H1 (cell line): ENCODE measurements around the gene MBNL1. TPM values are rescaled to one million over a fixed set of nuclear protein-coding genes. Genes with fewer than 3 reads are reported as not detected.

Experiments
- CTCF ChIA-PET: fragments of 300-600 bp; sonication (Branson Sonifier 250); formaldehyde crosslinking; loops from one replicate; lab custom pipeline; 2021; ENCODE audit not compliant: partially characterized antibody; lab: Charles Lee
- POLR2A ChIA-PET: fragments of 300-600 bp; sonication (Branson Sonifier 250); formaldehyde crosslinking; loops from one replicate; lab custom pipeline; 2021; ENCODE audit warnings: inconsistent platforms; ENCODE audit not compliant: partially characterized antibody; lab: Charles Lee
- DNase-seq, 2 experiments: peaks; one replicate each; pipeline versions ENCODE4 v3.0.0 to v3.0.0-alpha.2; 2010 to 2022; ENCODE audit warnings: low spot score in 2 of 2, low read depth in 1 of 2, mixed read lengths in 1 of 2
- FAIRE-seq: peaks from 2 replicates; lab custom pipeline; 2011; peaks lifted over from hg19 to GRCh38; lab: Jason Lieb, UNC
- H2AFZ ChIP-seq: 2 replicates; pipeline ENCODE4 v1.8.1; 2012; ENCODE audit warnings: low read length, inconsistent platforms
- H2AK5ac ChIP-seq: 2 replicates; pipeline ENCODE4 v1.6.1; 2013; ENCODE audit warnings: low read depth, low read length
- H2BK120ac ChIP-seq: replicated peaks from 2 replicates; pipeline ENCODE3; 2013; ENCODE audit warnings: low read depth, low read length, inconsistent platforms
- H2BK12ac ChIP-seq: 2 replicates; pipeline ENCODE4 v1.6.1; 2013; ENCODE audit warnings: low read depth, low read length
- H2BK15ac ChIP-seq: 2 replicates; pipeline ENCODE4 v1.6.1; 2013; ENCODE audit warnings: low read length
- H2BK20ac ChIP-seq: 2 replicates; pipeline ENCODE4 v1.6.1; 2013; ENCODE audit warnings: low read length
- H2BK5ac ChIP-seq: 2 replicates; pipeline ENCODE4 v1.6.1; 2013; ENCODE audit warnings: low read depth, low read length
- H3K14ac ChIP-seq: 2 replicates; pipeline ENCODE4 v1.6.1; 2013; ENCODE audit warnings: inconsistent platforms; ENCODE audit not compliant: insufficient read length
- H3K18ac ChIP-seq: 2 replicates; pipeline ENCODE4 v1.6.1; 2013; ENCODE audit warnings: low read length; ENCODE audit errors: extremely low read depth
- H3K23ac ChIP-seq: 2 replicates; pipeline ENCODE4 v1.6.1; 2013; ENCODE audit warnings: inconsistent platforms; ENCODE audit not compliant: insufficient read length
- H3K23me2 ChIP-seq: 2 replicates; pipeline ENCODE4 v1.6.1; 2013; ENCODE audit warnings: low read depth, low read length
- H3K27ac ChIP-seq: 2 replicates; pipeline ENCODE4 v1.6.1; 2011; ENCODE audit warnings: low read depth, low read length, inconsistent platforms
- H3K27me3 ChIP-seq, 4 experiments: replicated peaks in 1 of 4; 1 replicate in 1 of 4; 2 replicates in 3 of 4; pipeline versions ENCODE4 v1.6.1 to v1.8.1; 2011 to 2013; ENCODE audit warnings: low read length in 3 of 4, mild to moderate bottlenecking in 3 of 4, inconsistent platforms in 2 of 4, mixed read lengths in 2 of 4, moderate library complexity in 1 of 4; ENCODE audit not compliant: control insufficient read depth in 3 of 4, insufficient read depth in 3 of 4; ENCODE audit errors: extremely low read depth in 1 of 4
- H3K36me3 ChIP-seq, 4 experiments: 2 replicates each; pipeline versions ENCODE4 v1.6.1 to v1.8.1; 2011 to 2013; ENCODE audit warnings: mild to moderate bottlenecking in 4 of 4, low read length in 3 of 4, moderate library complexity in 2 of 4, control low read depth in 1 of 4, inconsistent platforms in 1 of 4; ENCODE audit not compliant: insufficient read depth in 4 of 4, control insufficient read depth in 2 of 4
- H3K4ac ChIP-seq: replicated peaks from 2 replicates; pipeline ENCODE3; 2013; ENCODE audit warnings: low read length, low read depth, mixed read lengths, inconsistent platforms; ENCODE audit not compliant: insufficient read length
- H3K4me1 ChIP-seq, 4 experiments: replicated peaks in 1 of 4; 1 replicate in 1 of 4; 2 replicates in 3 of 4; pipeline versions ENCODE4 v1.6.1 to v1.8.1; 2011 to 2013; ENCODE audit warnings: low read length in 3 of 4, inconsistent platforms in 2 of 4, mixed read lengths in 1 of 4; ENCODE audit not compliant: insufficient read depth in 4 of 4, control insufficient read depth in 3 of 4
- H3K4me2 ChIP-seq, 2 experiments: 2 replicates each; pipeline versions ENCODE4 v1.6.1 to v1.8.1; 2011 to 2013; ENCODE audit warnings: low read depth in 2 of 2, low read length in 2 of 2, control low read depth in 1 of 2, inconsistent platforms in 1 of 2, mild to moderate bottlenecking in 1 of 2; ENCODE audit not compliant: insufficient read depth in 1 of 2
- H3K4me3 ChIP-seq, 4 experiments: fragments of 200-600, 300-600 bp in 1 of 4; sonication (generic), shearing (Covaris generic), sonication (Bioruptor Twin) in 1 of 4; 2 replicates each; pipeline versions ENCODE4 v1.5.1 to v1.8.1; 2011 to 2016; ENCODE audit warnings: low read length in 4 of 4, low read depth in 3 of 4, control low read depth in 2 of 4, inconsistent platforms in 2 of 4, mild to moderate bottlenecking in 2 of 4, mixed read lengths in 1 of 4, moderate library complexity in 1 of 4; ENCODE audit not compliant: insufficient read depth in 2 of 4; ENCODE audit errors: extremely low read depth in 1 of 4
- H3K56ac ChIP-seq: replicated peaks from 2 replicates; pipeline ENCODE3; 2013; ENCODE audit warnings: low read depth, mild to moderate bottlenecking, mixed read lengths, low read length, inconsistent platforms; ENCODE audit not compliant: insufficient read length
- H3K79me1 ChIP-seq: 2 replicates; pipeline ENCODE4 v1.6.1; 2013; ENCODE audit warnings: low read depth, low read length, control low read depth
- H3K79me2 ChIP-seq, 2 experiments: 2 replicates each; pipeline versions ENCODE4 v1.6.1 to v1.8.1; 2012 to 2013; ENCODE audit warnings: low read length in 2 of 2, mild to moderate bottlenecking in 2 of 2, inconsistent platforms in 1 of 2; ENCODE audit not compliant: insufficient read depth in 2 of 2, control insufficient read depth in 1 of 2
- H3K9ac ChIP-seq, 4 experiments: replicated peaks in 1 of 4; 1 replicate in 1 of 4; 2 replicates in 3 of 4; pipeline versions ENCODE4 v1.6.1 to v1.8.1; 2011 to 2013; ENCODE audit warnings: low read depth in 3 of 4, low read length in 3 of 4, control low read depth in 2 of 4, mild to moderate bottlenecking in 2 of 4, moderate library complexity in 2 of 4, inconsistent platforms in 1 of 4; ENCODE audit errors: extremely low read depth in 1 of 4
- H3K9me3 ChIP-seq, 2 experiments: 2 replicates each; pipeline versions ENCODE4 v1.6.1 to v1.8.1; 2012 to 2013; ENCODE audit warnings: mild to moderate bottlenecking in 2 of 2, moderate library complexity in 2 of 2, control low read depth in 1 of 2, inconsistent platforms in 1 of 2, low read depth in 1 of 2, low read length in 1 of 2, mixed read lengths in 1 of 2; ENCODE audit not compliant: insufficient read depth in 2 of 2
- H4K20me1 ChIP-seq, 2 experiments: replicated peaks in 1 of 2; 2 replicates each; pipeline versions ENCODE3 to v1.8.1; 2011 to 2013; ENCODE audit warnings: inconsistent platforms in 2 of 2, low read length in 2 of 2, mild to moderate bottlenecking in 1 of 2; ENCODE audit not compliant: insufficient read depth in 2 of 2, control insufficient read depth in 1 of 2
- H4K5ac ChIP-seq: 2 replicates; pipeline ENCODE4 v1.6.1; 2013; ENCODE audit warnings: low read length, low read depth, mixed read lengths, inconsistent platforms; ENCODE audit not compliant: insufficient read length
- H4K8ac ChIP-seq: 2 replicates; pipeline ENCODE4 v1.8.0; 2013; ENCODE audit warnings: mild to moderate bottlenecking, moderate library complexity, low read length, inconsistent platforms; ENCODE audit not compliant: insufficient read depth; ENCODE audit errors: extremely low read depth
- H4K91ac ChIP-seq: replicated peaks from 2 replicates; pipeline ENCODE3; 2013; ENCODE audit warnings: low read length, mixed read lengths, inconsistent platforms; ENCODE audit not compliant: insufficient read length
- HDAC2 ChIP-seq, 2 experiments: fragments of 300-600 bp in 1 of 2; sonication (generic) in 1 of 2; IDR thresholded peaks; 2 replicates each; pipeline ENCODE4 v1.6.1; 2011 to 2012; ENCODE audit warnings: low read depth in 2 of 2, low read length in 2 of 2, mild to moderate bottlenecking in 2 of 2, moderate library complexity in 2 of 2, borderline replicate concordance in 1 of 2, inconsistent platforms in 1 of 2
- KDM4A ChIP-seq: IDR thresholded peaks from one replicate; pipeline ENCODE4 v1.7.1; 2012; ENCODE audit warnings: low read depth, mild to moderate bottlenecking, moderate library complexity, low read length, inconsistent platforms; ENCODE audit not compliant: severe bottlenecking
- USF2 ChIP-seq: IDR thresholded peaks from 2 replicates; pipeline ENCODE4 v1.6.1; 2011; ENCODE audit warnings: low read length, improper control_type of control experiment
- WGBS, 2 experiments: shearing (Covaris generic) in 1 of 2; methylation state at CpG; one replicate each; pipeline versions ENCODE4 v1.1.6 to v1.1.7; 2013 to 2015; ENCODE audit warnings: low lambda C conversion rate in 2 of 2, mixed read lengths in 2 of 2, inconsistent platforms in 1 of 2, low coverage in 1 of 2, missing lambda C conversion rate in 1 of 2; ENCODE audit not compliant: insufficient replicate concordance in 2 of 2, insufficient coverage in 1 of 2, insufficient read length in 1 of 2; ENCODE audit errors: extremely low coverage in 1 of 2, missing lambda C conversion rate in 1 of 2; 5-methylcytosine and 5-hydroxymethylcytosine counted together
- polyA plus RNA-seq, 7 experiments: library from polyadenylated mRNA; depleted of rRNA in 3 of 7; stranded (reverse) in 5 of 7; unstranded in 2 of 7; fragments of >200 nt in 5 of 7; fragments of 200-250 nt in 2 of 7; gene quantifications; 1 replicate in 5 of 7; 2 replicates in 1 of 7; 4 replicates in 1 of 7; pipeline versions ENCODE4 v1.2.1 to v1.2.3, GENCODE V29; 2011 to 2013; ENCODE audit warnings: missing spikeins in 2 of 7, mixed read lengths in 2 of 7
- total RNA-seq: library from RNA; stranded (reverse); fragmentation: NEBNext Ultra II Directional; extraction: Animal tissue kit (Norgen Biotek cat#: 25700); gene quantifications from 2 replicates; pipeline ENCODE4 v1.2.1, GENCODE V29; 2021

Gene MBNL1
- total and polyA plus RNA-seq, 2 of the 8 experiments (the other 6 are each of a cell fraction or from before 2014, with no cell fraction given): 5.0 to 16.4 TPM

GRCh38 chr3:152376351-152377183 is 107.8 kb downstream of the MBNL1 start:
- no peaks in the 10 kb centered on the region; a peak in 1 of 4 replicates for H3K9me3 ChIP-seq
- CTCF ChIA-PET: no interaction called here
- no peak overlapping the region for H3K27ac ChIP-seq
- H3K23me2 ChIP-seq: no peaks in the 10 kb centered on the region
- no peak for FAIRE-seq
- H4K91ac ChIP-seq: no peak overlapping the region
- no peak overlapping the region for H2BK120ac ChIP-seq
- H2BK12ac ChIP-seq: no peak overlapping the region
- H3K27me3 ChIP-seq: peaks cover 0 to 1% (median 0%) of the 10 kb centered on the region in 4 experiments; a peak in 1 of 7 replicates
- WGBS, 2 experiments: 93% methylated on average over 9 of the region's 9 CpGs; no CpG with 5 or more reads in 1 of the 2 experiments
- peaks cover 0 to 8% (median 1%) of the 10 kb centered on the region in 4 experiments; a peak in 3 of 7 replicates for H3K4me1 ChIP-seq
- no peak overlapping the region for H3K9ac ChIP-seq
- DNase-seq: no peak
- H4K5ac ChIP-seq: no peak overlapping the region
- H2BK5ac ChIP-seq: no peak overlapping the region
- no peak overlapping the region for H3K18ac ChIP-seq
- H3K79me2 ChIP-seq: peaks cover 0 to 34% of the 10 kb centered on the region in 2 experiments; a peak in 2 of 4 replicates
- H2BK20ac ChIP-seq: no peak overlapping the region
- H3K79me1 ChIP-seq: no peaks in the 10 kb centered on the region
- no peak overlapping the region for H3K14ac ChIP-seq
- POLR2A ChIA-PET: no interaction called here
- no peak overlapping the region for H2BK15ac ChIP-seq
- no peak overlapping the region for H3K4me2 ChIP-seq
- H3K23ac ChIP-seq: no peak overlapping the region
- H4K8ac ChIP-seq: no peak overlapping the region
- no peak overlapping the region for H3K4me3 ChIP-seq
- H2AK5ac ChIP-seq: no peak overlapping the region
- no peak overlapping the region for H2AFZ ChIP-seq
- no peak overlapping the region for H3K4ac ChIP-seq
- no peak overlapping the region for H3K56ac ChIP-seq
- TF ChIP-seq KDM4A (no peak), HDAC2 (IDR thresholded peaks at IDR 0.05; ENCODE audit: borderline replicate concordance in 1 of 2, low read depth in 2 of 2, low read length in 2 of 2) (no peak), USF2 (no peak)
- H4K20me1 ChIP-seq: peaks cover 0 to 2% of the 10 kb centered on the region in 2 experiments
- H3K36me3 ChIP-seq: no peaks in the 10 kb centered on the region
